WTC11 (cell line): ENCODE data around the gene ZNF367.

Experiments used
- ATF3 ChIP-seq: sonication (generic); formaldehyde crosslinking; conservative IDR thresholded peaks from 2 replicates; pipeline ENCODE4 v1.8.1; 2022; ENCODE audit warnings: mild to moderate bottlenecking, missing genetic modification reagents
- EMX1 ChIP-seq: fragments of 250-450 bp; sonication (Bioruptor Pico); IDR thresholded peaks from 2 replicates; pipeline ENCODE4 v1.8.0; 2021; ENCODE audit warnings: mild to moderate bottlenecking
- FOXJ3 ChIP-seq: sonication (generic); formaldehyde crosslinking; IDR thresholded peaks from 2 replicates; pipeline ENCODE4 v1.9.0; 2021; ENCODE audit warnings: missing genetic modification reagents, mild to moderate bottlenecking, borderline replicate concordance
- FOXK1 ChIP-seq: sonication (generic); formaldehyde crosslinking; IDR thresholded peaks from 2 replicates; pipeline ENCODE4 v1.8.0; 2022; ENCODE audit warnings: mild to moderate bottlenecking, moderate library complexity, missing genetic modification reagents
- MAX ChIP-seq: sonication (generic); formaldehyde crosslinking; IDR thresholded peaks from 2 replicates; pipeline ENCODE4 v1.8.0; 2022; ENCODE audit warnings: mild to moderate bottlenecking, missing genetic modification reagents
- NR1H2 ChIP-seq: sonication (generic); formaldehyde crosslinking; IDR thresholded peaks from 2 replicates; pipeline ENCODE4 v1.9.0; 2021; ENCODE audit warnings: mild to moderate bottlenecking, moderate library complexity, missing genetic modification reagents
- TCF7 ChIP-seq: sonication (generic); formaldehyde crosslinking; IDR thresholded peaks from 2 replicates; pipeline ENCODE4 v1.8.0; 2022; ENCODE audit warnings: mild to moderate bottlenecking, low read depth, missing genetic modification reagents, moderate library complexity
- ZBTB43 ChIP-seq: sonication (generic); formaldehyde crosslinking; IDR thresholded peaks from 2 replicates; pipeline ENCODE4 v1.8.1; 2023; ENCODE audit warnings: mild to moderate bottlenecking, missing genetic modification reagents
- ZNF232 ChIP-seq: sonication (generic); formaldehyde crosslinking; IDR thresholded peaks from 2 replicates; pipeline ENCODE4 v1.8.0; 2022; ENCODE audit warnings: mild to moderate bottlenecking, missing genetic modification reagents
- ZNF671 ChIP-seq: fragments of 250-450 bp; sonication (Bioruptor Pico); IDR thresholded peaks from 2 replicates; pipeline ENCODE4 v1.8.0; 2021; ENCODE audit warnings: mild to moderate bottlenecking
- TF ChIP-seq, protein P1 (sequence below): fragments of 200-600 bp; IDR thresholded peaks from 2 replicates; pipeline ENCODE4 v1.8.0; 2022; ENCODE audit warnings: antibody characterized with exemption
- TF ChIP-seq, protein P2 (sequence below): sonication (generic); formaldehyde crosslinking; IDR thresholded peaks from 2 replicates; pipeline ENCODE4 v1.8.1; 2023; ENCODE audit warnings: mild to moderate bottlenecking, missing genetic modification reagents, moderate library complexity
- TF ChIP-seq, protein P3 (sequence below): sonication (generic); formaldehyde crosslinking; IDR thresholded peaks from 2 replicates; pipeline ENCODE4 v1.8.1; 2023; ENCODE audit warnings: mild to moderate bottlenecking, missing genetic modification reagents, borderline replicate concordance
- TF ChIP-seq, protein P4 (sequence below): sonication (generic); formaldehyde crosslinking; IDR thresholded peaks from 2 replicates; pipeline ENCODE4 v1.8.0; 2022; ENCODE audit warnings: mild to moderate bottlenecking, missing genetic modification reagents

DNA sequence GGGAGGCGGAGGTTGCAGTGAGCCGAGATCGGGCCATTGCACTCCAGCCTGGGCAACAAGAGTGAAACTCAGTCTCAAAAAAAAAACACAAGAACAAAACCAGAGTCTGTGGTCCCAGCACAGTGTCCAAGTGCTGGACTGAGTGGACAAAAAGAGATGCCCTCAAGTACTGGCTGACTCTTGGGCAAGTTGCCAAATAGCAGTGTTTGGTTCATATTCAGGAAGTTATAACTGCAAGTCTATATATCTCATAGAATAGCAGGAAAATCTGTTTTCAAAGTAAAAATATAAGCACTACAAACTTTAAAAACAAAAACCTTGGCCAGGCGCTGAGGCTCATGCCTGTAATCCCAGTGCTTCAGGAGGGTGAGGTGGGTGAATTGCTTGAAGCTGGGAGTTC, 39.1 kb upstream of the ZNF367 start:
- TF ChIP-seq, protein P1, sequence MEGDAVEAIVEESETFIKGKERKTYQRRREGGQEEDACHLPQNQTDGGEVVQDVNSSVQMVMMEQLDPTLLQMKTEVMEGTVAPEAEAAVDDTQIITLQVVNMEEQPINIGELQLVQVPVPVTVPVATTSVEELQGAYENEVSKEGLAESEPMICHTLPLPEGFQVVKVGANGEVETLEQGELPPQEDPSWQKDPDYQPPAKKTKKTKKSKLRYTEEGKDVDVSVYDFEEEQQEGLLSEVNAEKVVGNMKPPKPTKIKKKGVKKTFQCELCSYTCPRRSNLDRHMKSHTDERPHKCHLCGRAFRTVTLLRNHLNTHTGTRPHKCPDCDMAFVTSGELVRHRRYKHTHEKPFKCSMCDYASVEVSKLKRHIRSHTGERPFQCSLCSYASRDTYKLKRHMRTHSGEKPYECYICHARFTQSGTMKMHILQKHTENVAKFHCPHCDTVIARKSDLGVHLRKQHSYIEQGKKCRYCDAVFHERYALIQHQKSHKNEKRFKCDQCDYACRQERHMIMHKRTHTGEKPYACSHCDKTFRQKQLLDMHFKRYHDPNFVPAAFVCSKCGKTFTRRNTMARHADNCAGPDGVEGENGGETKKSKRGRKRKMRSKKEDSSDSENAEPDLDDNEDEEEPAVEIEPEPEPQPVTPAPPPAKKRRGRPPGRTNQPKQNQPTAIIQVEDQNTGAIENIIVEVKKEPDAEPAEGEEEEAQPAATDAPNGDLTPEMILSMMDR: no peak
- TF ChIP-seq ZBTB43 (no peak), FOXJ3 (CRISPR knock-in tag) (no peak), MAX (CRISPR knock-in tag) (no peak), ATF3 (CRISPR knock-in tag) (no peak), TCF7 (CRISPR knock-in tag) (no peak), ZNF671 (CRISPR knock-in tag) (no peak), NR1H2 (CRISPR knock-in tag) (no peak), ZNF232 (no peak), FOXK1 (no peak), EMX1 (CRISPR knock-in tag) (no peak)
- TF ChIP-seq, protein P2, sequence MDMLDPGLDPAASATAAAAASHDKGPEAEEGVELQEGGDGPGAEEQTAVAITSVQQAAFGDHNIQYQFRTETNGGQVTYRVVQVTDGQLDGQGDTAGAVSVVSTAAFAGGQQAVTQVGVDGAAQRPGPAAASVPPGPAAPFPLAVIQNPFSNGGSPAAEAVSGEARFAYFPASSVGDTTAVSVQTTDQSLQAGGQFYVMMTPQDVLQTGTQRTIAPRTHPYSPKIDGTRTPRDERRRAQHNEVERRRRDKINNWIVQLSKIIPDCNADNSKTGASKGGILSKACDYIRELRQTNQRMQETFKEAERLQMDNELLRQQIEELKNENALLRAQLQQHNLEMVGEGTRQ (CRISPR knock-in tag): no peak
- TF ChIP-seq, protein P3, sequence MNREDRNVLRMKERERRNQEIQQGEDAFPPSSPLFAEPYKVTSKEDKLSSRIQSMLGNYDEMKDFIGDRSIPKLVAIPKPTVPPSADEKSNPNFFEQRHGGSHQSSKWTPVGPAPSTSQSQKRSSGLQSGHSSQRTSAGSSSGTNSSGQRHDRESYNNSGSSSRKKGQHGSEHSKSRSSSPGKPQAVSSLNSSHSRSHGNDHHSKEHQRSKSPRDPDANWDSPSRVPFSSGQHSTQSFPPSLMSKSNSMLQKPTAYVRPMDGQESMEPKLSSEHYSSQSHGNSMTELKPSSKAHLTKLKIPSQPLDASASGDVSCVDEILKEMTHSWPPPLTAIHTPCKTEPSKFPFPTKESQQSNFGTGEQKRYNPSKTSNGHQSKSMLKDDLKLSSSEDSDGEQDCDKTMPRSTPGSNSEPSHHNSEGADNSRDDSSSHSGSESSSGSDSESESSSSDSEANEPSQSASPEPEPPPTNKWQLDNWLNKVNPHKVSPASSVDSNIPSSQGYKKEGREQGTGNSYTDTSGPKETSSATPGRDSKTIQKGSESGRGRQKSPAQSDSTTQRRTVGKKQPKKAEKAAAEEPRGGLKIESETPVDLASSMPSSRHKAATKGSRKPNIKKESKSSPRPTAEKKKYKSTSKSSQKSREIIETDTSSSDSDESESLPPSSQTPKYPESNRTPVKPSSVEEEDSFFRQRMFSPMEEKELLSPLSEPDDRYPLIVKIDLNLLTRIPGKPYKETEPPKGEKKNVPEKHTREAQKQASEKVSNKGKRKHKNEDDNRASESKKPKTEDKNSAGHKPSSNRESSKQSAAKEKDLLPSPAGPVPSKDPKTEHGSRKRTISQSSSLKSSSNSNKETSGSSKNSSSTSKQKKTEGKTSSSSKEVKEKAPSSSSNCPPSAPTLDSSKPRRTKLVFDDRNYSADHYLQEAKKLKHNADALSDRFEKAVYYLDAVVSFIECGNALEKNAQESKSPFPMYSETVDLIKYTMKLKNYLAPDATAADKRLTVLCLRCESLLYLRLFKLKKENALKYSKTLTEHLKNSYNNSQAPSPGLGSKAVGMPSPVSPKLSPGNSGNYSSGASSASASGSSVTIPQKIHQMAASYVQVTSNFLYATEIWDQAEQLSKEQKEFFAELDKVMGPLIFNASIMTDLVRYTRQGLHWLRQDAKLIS (CRISPR knock-in tag): no peak
- TF ChIP-seq, protein P4, sequence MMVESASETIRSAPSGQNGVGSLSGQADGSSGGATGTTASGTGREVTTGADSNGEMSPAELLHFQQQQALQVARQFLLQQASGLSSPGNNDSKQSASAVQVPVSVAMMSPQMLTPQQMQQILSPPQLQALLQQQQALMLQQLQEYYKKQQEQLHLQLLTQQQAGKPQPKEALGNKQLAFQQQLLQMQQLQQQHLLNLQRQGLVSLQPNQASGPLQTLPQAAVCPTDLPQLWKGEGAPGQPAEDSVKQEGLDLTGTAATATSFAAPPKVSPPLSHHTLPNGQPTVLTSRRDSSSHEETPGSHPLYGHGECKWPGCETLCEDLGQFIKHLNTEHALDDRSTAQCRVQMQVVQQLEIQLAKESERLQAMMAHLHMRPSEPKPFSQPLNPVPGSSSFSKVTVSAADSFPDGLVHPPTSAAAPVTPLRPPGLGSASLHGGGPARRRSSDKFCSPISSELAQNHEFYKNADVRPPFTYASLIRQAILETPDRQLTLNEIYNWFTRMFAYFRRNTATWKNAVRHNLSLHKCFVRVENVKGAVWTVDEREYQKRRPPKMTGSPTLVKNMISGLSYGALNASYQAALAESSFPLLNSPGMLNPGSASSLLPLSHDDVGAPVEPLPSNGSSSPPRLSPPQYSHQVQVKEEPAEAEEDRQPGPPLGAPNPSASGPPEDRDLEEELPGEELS: no peak
